Measurements from ENCODE around the gene PGAP1.

Gene PGAP1

GRCh38 chr2:196962325-196962724 lies 35.8 kb upstream of the PGAP1 start:
- H3K36me3 ChIP-seq (ENCODE audit: insufficient read depth, low read length): no peaks in the 10 kb centered on the region
- H3K4me3 ChIP-seq (ENCODE audit: low read depth in 1 of 2, low read length in 2 of 2): no peak overlapping the region
- no peak overlapping the region for H3K9ac ChIP-seq (ENCODE audit: low read length)
- no peaks in the 10 kb centered on the region for H3K27me3 ChIP-seq (ENCODE audit: control insufficient read depth in 1 of 2, insufficient read depth in 2 of 2, low read length in 2 of 2)
- H3K27ac ChIP-seq (ENCODE audit: low read depth, low read length): no peak overlapping the region
- no peaks in the 10 kb centered on the region for H3K4me1 ChIP-seq (ENCODE audit: insufficient read depth, low read length)
- no peaks in the 10 kb centered on the region for H3K9me3 ChIP-seq (ENCODE audit: low read length)

DNA sequence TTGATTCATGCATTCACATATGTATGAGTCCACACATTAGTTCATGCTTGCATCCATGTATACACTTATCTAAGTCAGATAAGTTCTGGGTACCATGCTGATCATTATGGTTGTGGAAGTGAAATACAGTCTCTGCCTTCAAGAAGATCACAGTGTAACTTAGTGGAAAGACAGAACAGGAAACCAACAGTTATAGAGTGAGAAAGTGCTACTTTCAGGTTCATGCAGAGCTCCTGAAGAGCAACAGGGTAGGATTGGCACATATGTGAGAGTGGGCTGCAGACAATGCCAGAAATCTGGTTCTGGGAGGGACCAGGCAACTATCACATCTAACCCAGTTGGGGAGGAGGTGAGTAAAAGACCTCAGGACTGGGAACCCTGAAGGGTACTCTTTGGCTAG lies 35.4 kb upstream of the PGAP1 start:
- Histone ChIP-seq H3K4me1 (ENCODE audit: insufficient read depth, low read length) (no peaks in the 10 kb centered on the region), H3K4me3 (ENCODE audit: low read depth in 1 of 2, low read length in 2 of 2) (no peak overlapping the region), H3K9me3 (ENCODE audit: low read length) (no peaks in the 10 kb centered on the region), H3K36me3 (ENCODE audit: insufficient read depth, low read length) (no peaks in the 10 kb centered on the region), H3K27me3 (ENCODE audit: control insufficient read depth in 1 of 2, insufficient read depth in 2 of 2, low read length in 2 of 2) (no peaks in the 10 kb centered on the region), H3K9ac (ENCODE audit: low read length) (no peak overlapping the region), H3K27ac (ENCODE audit: low read depth, low read length) (no peak overlapping the region)

- no peaks in the 10 kb centered on the region for H3K4me1 ChIP-seq (ENCODE audit: insufficient read depth, low read length)
- no peak overlapping the region for H3K4me3 ChIP-seq (ENCODE audit: low read depth in 1 of 2, low read length in 2 of 2)
- no peaks in the 10 kb centered on the region for H3K9me3 ChIP-seq (ENCODE audit: low read length)
- H3K9ac ChIP-seq (ENCODE audit: low read length): no peak overlapping the region
- H3K27me3 ChIP-seq (ENCODE audit: control insufficient read depth in 1 of 2, insufficient read depth in 2 of 2, low read length in 2 of 2): no peaks in the 10 kb centered on the region
- no peaks in the 10 kb centered on the region for H3K36me3 ChIP-seq (ENCODE audit: insufficient read depth, low read length)
- no peak overlapping the region for H3K27ac ChIP-seq (ENCODE audit: low read depth, low read length)
These were observed 33.3 kb upstream of the PGAP1 start for GRCh38 chr2:196959734-196960338.

DNA sequence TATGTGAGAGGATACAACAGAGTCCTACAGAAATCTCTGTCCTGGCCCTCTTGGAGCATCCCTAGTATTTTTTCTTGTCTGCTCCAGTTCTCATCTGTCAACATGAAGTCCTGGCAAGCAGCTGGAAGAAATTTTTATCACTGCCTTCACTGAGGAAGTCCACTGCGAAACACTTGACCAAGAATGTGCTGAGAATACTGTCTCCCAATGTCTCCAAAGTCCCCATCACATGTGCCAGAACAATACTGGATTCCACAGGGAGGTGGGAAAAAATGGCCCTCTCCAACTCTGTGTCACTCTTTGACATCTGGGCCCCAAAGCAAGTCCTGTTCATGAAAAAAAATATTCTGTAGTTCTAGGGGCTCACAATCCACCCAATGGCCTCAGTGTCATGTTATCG lies 32.8 kb upstream of the PGAP1 start:
- H3K9ac ChIP-seq (ENCODE audit: low read length): no peak overlapping the region
- no peak overlapping the region for H3K4me3 ChIP-seq (ENCODE audit: low read depth in 1 of 2, low read length in 2 of 2)
- H3K4me1 ChIP-seq (ENCODE audit: insufficient read depth, low read length): no peaks in the 10 kb centered on the region
- no peaks in the 10 kb centered on the region for H3K36me3 ChIP-seq (ENCODE audit: insufficient read depth, low read length)
- no peaks in the 10 kb centered on the region for H3K27me3 ChIP-seq (ENCODE audit: control insufficient read depth in 1 of 2, insufficient read depth in 2 of 2, low read length in 2 of 2)
- no peak overlapping the region for H3K27ac ChIP-seq (ENCODE audit: low read depth, low read length)
- H3K9me3 ChIP-seq (ENCODE audit: low read length): no peaks in the 10 kb centered on the region

GRCh38 chr2:196957881-196958525 lies 31.5 kb upstream of the PGAP1 start:
- Histone ChIP-seq H3K36me3 (ENCODE audit: insufficient read depth, low read length) (no peaks in the 10 kb centered on the region), H3K9ac (ENCODE audit: low read length) (no peak overlapping the region), H3K27me3 (ENCODE audit: control insufficient read depth in 1 of 2, insufficient read depth in 2 of 2, low read length in 2 of 2) (no peaks in the 10 kb centered on the region), H3K4me3 (ENCODE audit: low read depth in 1 of 2, low read length in 2 of 2) (no peak overlapping the region), H3K9me3 (ENCODE audit: low read length) (no peaks in the 10 kb centered on the region), H3K4me1 (ENCODE audit: insufficient read depth, low read length) (no peaks in the 10 kb centered on the region), H3K27ac (ENCODE audit: low read depth, low read length) (no peak overlapping the region)

GRCh38 chr2:196957442-196957841 lies 30.9 kb upstream of the PGAP1 start:
- H3K36me3 ChIP-seq (ENCODE audit: insufficient read depth, low read length): no peaks in the 10 kb centered on the region
- H3K9ac ChIP-seq (ENCODE audit: low read length): no peak overlapping the region
- no peaks in the 10 kb centered on the region for H3K9me3 ChIP-seq (ENCODE audit: low read length)
- H3K4me3 ChIP-seq (ENCODE audit: low read depth in 1 of 2, low read length in 2 of 2): no peak overlapping the region
- H3K4me1 ChIP-seq (ENCODE audit: insufficient read depth, low read length): no peaks in the 10 kb centered on the region
- H3K27ac ChIP-seq (ENCODE audit: low read depth, low read length): no peak overlapping the region
- H3K27me3 ChIP-seq (ENCODE audit: control insufficient read depth in 1 of 2, insufficient read depth in 2 of 2, low read length in 2 of 2): no peaks in the 10 kb centered on the region

GRCh38 chr2:196956069-196956468 lies 29.6 kb upstream of the PGAP1 start:
- no peak overlapping the region for H3K27ac ChIP-seq (ENCODE audit: low read depth, low read length)
- H3K36me3 ChIP-seq (ENCODE audit: insufficient read depth, low read length): no peaks in the 10 kb centered on the region
- no peaks in the 10 kb centered on the region for H3K27me3 ChIP-seq (ENCODE audit: control insufficient read depth in 1 of 2, insufficient read depth in 2 of 2, low read length in 2 of 2)
- no peak overlapping the region for H3K4me3 ChIP-seq (ENCODE audit: low read depth in 1 of 2, low read length in 2 of 2)
- H3K9ac ChIP-seq (ENCODE audit: low read length): no peak overlapping the region
- no peaks in the 10 kb centered on the region for H3K4me1 ChIP-seq (ENCODE audit: insufficient read depth, low read length)
- H3K9me3 ChIP-seq (ENCODE audit: low read length): no peaks in the 10 kb centered on the region

DNA sequence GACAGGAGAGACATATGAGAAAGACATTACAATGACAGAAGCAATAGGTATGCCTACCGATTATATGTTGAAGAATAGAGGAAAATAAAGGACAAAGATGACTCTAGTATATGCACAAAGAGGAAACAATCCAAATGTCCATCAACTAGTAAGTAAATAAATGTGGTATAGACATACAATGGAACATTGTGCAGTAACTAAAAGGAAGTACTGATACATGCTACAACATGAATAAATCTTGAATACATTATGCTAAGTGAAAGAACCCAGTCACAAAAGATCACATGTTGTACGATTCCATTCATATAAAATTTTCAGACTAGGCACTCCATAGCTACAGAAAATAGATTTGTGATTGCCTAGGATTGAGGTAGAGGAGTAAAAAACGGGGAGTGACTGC lies 28.5 kb upstream of the PGAP1 start:
- H3K4me1 ChIP-seq (ENCODE audit: insufficient read depth, low read length): no peaks in the 10 kb centered on the region

GRCh38 chr2:196954001-196954400 lies 27.5 kb upstream of the PGAP1 start:
- Histone ChIP-seq H3K4me1 (ENCODE audit: insufficient read depth, low read length) (no peaks in the 10 kb centered on the region), H3K36me3 (ENCODE audit: insufficient read depth, low read length) (no peaks in the 10 kb centered on the region), H3K27ac (ENCODE audit: low read depth, low read length) (no peak overlapping the region), H3K9me3 (ENCODE audit: low read length) (no peaks in the 10 kb centered on the region), H3K27me3 (ENCODE audit: control insufficient read depth in 1 of 2, insufficient read depth in 2 of 2, low read length in 2 of 2) (no peaks in the 10 kb centered on the region), H3K9ac (ENCODE audit: low read length) (no peak overlapping the region), H3K4me3 (ENCODE audit: low read depth in 1 of 2, low read length in 2 of 2) (no peak overlapping the region)

More for the DNA sequence above, 28.5 kb upstream of the PGAP1 start:
- H3K4me3 ChIP-seq (ENCODE audit: low read depth in 1 of 2, low read length in 2 of 2): no peak overlapping the region
- no peak overlapping the region for H3K9ac ChIP-seq (ENCODE audit: low read length)
- H3K27me3 ChIP-seq (ENCODE audit: control insufficient read depth in 1 of 2, insufficient read depth in 2 of 2, low read length in 2 of 2): no peaks in the 10 kb centered on the region
- no peak overlapping the region for H3K27ac ChIP-seq (ENCODE audit: low read depth, low read length)
- H3K36me3 ChIP-seq (ENCODE audit: insufficient read depth, low read length): no peaks in the 10 kb centered on the region
- no peaks in the 10 kb centered on the region for H3K9me3 ChIP-seq (ENCODE audit: low read length)

GRCh38 chr2:196952936-196953335 lies 26.4 kb upstream of the PGAP1 start:
- Histone ChIP-seq H3K36me3 (ENCODE audit: insufficient read depth, low read length) (no peaks in the 10 kb centered on the region), H3K9me3 (ENCODE audit: low read length) (no peaks in the 10 kb centered on the region), H3K9ac (ENCODE audit: low read length) (no peak overlapping the region), H3K27ac (ENCODE audit: low read depth, low read length) (no peak overlapping the region), H3K4me3 (ENCODE audit: low read depth in 1 of 2, low read length in 2 of 2) (no peak overlapping the region), H3K4me1 (ENCODE audit: insufficient read depth, low read length) (no peaks in the 10 kb centered on the region), H3K27me3 (ENCODE audit: control insufficient read depth in 1 of 2, insufficient read depth in 2 of 2, low read length in 2 of 2) (no peaks in the 10 kb centered on the region)

DNA sequence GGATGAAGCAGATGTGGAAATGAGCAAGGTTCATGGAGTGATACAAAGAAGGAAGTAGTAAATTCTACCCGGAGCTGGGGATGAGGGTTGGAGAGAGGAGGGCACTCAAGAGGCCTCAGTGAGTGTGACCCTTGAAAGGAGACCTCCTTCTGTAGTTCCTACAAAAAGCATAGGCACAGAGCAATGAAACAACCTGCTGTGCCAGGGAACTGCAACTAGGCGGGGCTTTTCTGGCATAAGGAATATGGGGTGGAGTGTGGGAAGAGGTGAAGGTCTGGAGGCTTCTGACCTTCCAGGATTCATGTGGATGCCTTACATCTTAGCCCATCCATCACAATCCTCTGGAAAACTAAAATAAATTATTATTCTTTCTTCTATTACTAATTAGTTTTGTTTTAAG lies 25.5 kb upstream of the PGAP1 start:
- H3K4me3 ChIP-seq (ENCODE audit: low read depth in 1 of 2, low read length in 2 of 2): no peak overlapping the region
- H3K27ac ChIP-seq (ENCODE audit: low read depth, low read length): no peak overlapping the region
- no peak overlapping the region for H3K9ac ChIP-seq (ENCODE audit: low read length)
- no peaks in the 10 kb centered on the region for H3K9me3 ChIP-seq (ENCODE audit: low read length)
- no peaks in the 10 kb centered on the region for H3K4me1 ChIP-seq (ENCODE audit: insufficient read depth, low read length)
- H3K36me3 ChIP-seq (ENCODE audit: insufficient read depth, low read length): no peaks in the 10 kb centered on the region
- no peaks in the 10 kb centered on the region for H3K27me3 ChIP-seq (ENCODE audit: control insufficient read depth in 1 of 2, insufficient read depth in 2 of 2, low read length in 2 of 2)

GRCh38 chr2:196949116-196949515 lies 22.6 kb upstream of the PGAP1 start:
- no peaks in the 10 kb centered on the region for H3K36me3 ChIP-seq (ENCODE audit: insufficient read depth, low read length)
- H3K4me3 ChIP-seq (ENCODE audit: low read depth in 1 of 2, low read length in 2 of 2): no peak overlapping the region
- H3K9me3 ChIP-seq (ENCODE audit: low read length): no peaks in the 10 kb centered on the region
- no peak overlapping the region for H3K9ac ChIP-seq (ENCODE audit: low read length)
- no peaks in the 10 kb centered on the region for H3K4me1 ChIP-seq (ENCODE audit: insufficient read depth, low read length)
- H3K27ac ChIP-seq (ENCODE audit: low read depth, low read length): no peak overlapping the region
- H3K27me3 ChIP-seq (ENCODE audit: control insufficient read depth in 1 of 2, insufficient read depth in 2 of 2, low read length in 2 of 2): no peaks in the 10 kb centered on the region

Measured in muscle layer of colon (tissue), 2 donors.